GM18517 (cell line): ENCODE results near the gene TPO.

Source experiments
- ATAC-seq: cut with Tn5 transposase; IDR thresholded peaks from one replicate; pipeline ENCODE4 v1.9.1; 2021; ENCODE audit warnings: mild to moderate bottlenecking, moderate library complexity; ENCODE audit not compliant: unreplicated experiment

TPO gene

DNA sequence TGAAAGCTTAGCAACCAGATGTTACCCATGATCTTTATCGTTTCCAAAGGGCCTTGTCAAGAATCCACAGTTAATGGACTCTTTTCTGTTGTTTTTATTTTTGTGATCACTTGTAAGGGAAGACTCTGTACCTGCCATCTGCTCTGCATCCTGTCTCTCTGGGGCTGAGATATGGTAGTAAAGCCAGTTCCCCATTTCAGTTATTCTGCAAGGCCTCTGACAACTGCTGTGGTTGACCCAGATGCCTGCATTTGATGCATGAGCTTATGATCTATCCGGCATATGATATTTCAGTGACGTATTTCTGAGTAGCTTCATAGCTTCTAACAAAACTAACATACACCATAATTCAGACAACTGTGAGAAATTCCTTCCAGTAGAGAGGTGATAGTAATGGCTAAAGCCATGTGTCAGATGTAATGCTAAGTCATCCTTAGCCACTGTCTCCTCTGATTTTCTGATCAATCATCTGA lies 105.1 kb downstream of the TPO start:
- no peak for ATAC-seq

DNA sequence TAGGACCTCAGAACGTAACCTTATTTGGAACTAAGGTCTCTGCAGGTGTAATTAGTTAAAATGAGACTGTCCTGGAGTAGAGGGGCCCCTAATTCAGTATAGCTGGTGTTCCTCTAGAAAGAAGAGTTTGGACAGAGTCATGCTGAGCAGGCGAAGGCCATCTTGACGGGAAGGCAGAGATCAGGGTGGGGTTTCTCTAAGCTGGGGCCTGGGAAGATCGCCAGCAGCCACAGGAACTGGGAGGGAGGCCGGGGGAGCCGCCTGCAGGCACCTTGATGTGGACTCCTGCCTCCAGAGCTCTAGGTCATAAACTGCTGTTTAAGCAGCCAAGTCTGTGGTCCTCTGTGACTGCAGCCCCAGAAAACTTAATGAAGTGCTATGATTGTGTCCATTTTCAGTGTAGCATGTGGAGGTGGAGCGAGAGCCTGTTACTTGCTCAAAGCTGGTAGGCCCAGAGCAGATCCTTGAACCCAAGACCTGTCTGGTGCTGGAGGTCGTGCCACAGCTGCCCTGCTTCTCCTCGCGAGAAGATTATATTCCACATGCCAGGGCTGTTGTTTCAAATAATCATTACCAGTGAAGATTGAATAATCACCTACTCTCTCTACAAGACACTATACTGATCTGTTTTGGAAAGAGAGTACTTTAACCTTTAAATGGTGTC lies 105.7 kb downstream of the TPO start:
- ATAC-seq: no peak

GRCh38 chr2:1521191-1521877 lies 108.1 kb downstream of the TPO start:
- no peak for ATAC-seq

DNA sequence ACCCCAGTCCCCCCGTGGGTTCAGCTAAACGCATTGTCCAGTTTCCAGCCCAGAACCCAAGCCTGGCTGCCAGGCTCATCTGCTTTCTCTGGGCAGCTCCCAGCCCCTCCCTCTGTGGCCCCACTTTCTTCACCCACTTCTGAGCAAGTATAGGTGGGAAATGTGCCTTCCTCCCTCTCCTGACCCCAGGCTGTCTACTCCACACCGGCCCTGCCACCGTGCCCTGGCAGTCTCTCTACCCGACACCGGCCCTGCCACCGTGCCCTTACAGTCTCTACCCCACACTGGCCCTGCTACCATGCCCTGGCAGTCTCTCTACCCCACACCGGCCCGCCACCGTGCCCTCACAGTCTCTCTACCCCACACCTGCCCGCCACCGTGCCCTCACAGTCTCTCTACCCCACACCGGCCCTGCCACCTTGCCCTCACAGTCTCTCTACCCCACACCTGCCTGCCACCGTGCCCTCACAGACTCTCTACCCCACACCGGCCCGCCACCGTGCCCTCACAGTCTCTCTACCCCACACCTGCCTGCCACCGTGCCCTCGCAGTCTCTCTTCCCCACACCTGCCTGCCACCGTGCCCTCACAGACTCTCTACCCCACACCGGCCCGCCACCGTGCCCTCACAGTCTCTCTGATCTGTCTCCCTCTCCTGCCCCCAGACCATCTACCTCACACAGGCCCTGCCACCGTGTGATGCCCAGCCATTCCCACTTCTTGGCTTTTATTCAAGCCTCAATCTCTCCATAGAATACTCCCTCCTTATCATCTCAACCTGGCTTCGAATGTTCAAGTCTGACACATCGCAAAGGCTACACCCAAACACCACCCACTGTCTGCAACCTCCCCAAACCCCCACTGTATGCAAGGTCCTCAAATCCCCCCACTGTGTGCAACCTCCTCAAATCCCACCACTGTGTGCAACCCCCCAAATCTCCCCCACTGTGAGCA lies 108.9 kb downstream of the TPO start:
- ATAC-seq: no peak

DNA sequence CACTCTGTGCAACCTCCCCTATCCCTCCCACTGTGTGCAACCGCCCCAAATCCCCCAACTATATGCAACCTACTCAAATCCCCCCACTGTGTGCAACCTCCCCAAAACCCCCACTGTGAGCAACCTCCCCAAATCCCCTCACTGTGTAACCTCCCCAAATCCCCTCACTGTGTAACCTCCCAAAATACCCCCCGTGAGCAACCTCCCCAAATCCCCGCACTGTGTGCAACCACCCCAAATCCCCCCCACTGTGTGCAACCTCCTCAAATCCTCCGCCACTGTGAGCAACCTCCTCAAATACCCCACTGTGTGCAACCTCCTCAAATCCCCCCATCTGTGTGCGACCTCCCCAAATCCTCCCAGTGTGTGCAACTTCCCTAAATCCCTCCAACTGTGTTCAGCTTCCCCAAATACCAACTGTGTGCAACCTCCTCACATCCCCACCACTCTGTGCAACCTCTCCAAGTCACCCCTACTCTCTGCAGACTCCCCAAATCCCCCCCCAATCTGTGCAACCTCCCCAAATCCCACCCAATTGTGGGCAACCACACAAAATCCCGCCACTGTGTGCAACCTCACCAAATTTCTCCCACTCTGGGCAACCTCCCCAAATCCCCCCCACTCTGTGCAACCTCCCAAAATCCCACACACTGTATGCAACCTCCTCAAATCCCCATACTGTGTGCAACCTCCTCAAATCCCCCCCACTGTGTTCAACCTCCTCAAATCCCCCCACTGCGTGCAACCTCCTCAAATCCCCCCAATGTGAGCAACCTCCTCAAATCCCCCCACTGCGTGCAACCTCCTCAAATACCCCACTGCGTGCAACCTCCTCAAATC lies 114.1 kb downstream of the TPO start:
- ATAC-seq: no peak

GRCh38 chr2:1528273-1529064 lies 115.2 kb downstream of the TPO start:
- no peak for ATAC-seq

GRCh38 chr2:1538663-1539062 lies 125.4 kb downstream of the TPO start:
- ATAC-seq: no peak

DNA sequence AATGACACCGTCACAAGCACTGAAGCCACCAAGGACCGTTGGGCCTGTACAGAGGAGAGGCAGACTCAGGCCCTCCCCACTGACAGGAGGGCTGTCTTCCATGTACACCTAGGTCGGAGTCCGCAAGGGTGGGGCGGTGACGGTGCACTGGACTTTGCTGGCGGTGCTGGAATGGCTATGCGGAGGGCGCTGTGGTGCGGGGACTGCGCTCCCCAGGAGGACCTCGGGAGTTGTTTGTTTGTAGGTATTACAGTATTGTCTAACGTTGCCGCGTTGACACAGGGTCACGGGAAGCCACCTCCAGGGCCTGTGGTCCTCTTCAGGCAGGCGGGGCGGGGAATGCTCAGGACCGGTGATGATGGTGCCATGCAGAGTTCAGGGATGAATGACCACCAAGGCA lies 126.2 kb downstream of the TPO start:
- ATAC-seq: no peak

GRCh38 chr2:1539973-1540372 lies 126.7 kb downstream of the TPO start:
- ATAC-seq: no peak

DNA sequence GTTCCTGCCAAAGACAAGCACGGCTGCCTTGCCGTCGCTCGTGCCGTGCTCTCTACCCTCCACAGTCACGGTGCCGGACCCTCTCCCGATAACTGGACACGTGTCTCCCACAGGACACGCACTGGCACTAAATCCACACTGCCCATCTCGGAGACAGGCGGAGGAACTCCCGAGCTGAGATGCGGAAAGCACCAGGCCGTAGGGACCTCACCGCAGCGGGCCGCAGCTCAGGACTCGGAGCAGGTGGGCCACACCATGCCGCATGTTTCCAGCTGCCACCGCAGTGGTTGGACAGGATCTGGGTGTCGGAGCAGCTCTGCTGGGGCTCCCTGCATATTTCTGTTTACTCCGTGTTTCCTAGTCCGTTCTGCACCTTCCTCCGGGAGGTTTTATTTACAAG lies 127.2 kb downstream of the TPO start:
- ATAC-seq: no peak

GRCh38 chr2:1541040-1541439 lies 127.8 kb downstream of the TPO start:
- ATAC-seq: no peak

- no peak for ATAC-seq
These were observed 128.7 kb downstream of the TPO start for GRCh38 chr2:1541819-1542475.

DNA sequence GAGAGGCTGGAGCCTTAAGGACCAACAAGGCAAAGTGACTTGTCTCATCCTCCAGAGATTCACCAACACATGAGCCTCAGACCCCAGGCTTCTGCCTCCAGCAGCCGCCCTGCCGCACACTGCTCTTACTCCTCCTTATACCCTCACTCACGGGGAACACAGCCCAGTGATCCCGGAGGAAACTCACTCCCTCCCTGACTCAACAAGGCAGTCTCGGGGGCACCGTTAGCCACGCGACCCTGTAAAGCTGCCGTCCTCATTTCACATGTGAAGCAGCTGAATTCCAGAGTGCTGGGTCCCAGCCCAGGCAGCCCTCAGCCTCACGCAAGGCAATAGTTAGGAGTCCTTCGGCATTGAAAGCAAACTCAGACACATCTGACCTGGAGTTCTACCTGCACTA lies 129.7 kb downstream of the TPO start:
- ATAC-seq: no peak

DNA sequence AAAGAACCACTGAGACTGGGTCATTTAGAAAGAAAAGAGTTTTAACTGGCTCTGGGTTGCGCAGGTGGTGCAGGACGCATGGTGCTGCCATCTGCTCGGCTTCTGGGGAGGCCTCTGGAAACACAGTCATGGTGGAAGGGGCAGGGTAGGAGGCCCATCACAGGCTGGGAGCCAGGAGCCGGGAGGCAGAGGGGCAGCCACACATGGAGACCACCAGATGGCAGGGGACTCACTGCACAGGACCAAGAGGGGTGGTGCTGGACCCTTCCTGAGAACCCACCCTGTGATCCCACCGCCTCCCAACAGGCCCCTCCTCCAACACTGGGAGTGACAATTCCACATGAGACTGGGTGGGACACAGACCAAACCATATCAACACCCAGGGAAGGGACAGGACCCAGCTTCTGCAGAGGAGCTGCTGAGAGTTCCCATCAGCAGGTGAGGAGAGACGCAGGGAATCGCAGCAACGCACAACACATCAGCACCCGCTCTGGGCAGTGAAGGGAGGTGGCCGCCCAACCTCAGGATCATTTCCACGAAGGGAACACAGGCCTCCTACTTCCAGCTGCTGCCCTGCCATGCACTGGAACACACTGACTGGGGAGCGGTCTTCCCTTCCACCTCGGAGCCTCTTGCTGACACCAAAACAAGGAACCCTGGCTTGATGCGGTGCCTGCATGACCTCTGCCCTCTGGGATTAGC lies 130.7 kb downstream of the TPO start:
- no peak for ATAC-seq

DNA sequence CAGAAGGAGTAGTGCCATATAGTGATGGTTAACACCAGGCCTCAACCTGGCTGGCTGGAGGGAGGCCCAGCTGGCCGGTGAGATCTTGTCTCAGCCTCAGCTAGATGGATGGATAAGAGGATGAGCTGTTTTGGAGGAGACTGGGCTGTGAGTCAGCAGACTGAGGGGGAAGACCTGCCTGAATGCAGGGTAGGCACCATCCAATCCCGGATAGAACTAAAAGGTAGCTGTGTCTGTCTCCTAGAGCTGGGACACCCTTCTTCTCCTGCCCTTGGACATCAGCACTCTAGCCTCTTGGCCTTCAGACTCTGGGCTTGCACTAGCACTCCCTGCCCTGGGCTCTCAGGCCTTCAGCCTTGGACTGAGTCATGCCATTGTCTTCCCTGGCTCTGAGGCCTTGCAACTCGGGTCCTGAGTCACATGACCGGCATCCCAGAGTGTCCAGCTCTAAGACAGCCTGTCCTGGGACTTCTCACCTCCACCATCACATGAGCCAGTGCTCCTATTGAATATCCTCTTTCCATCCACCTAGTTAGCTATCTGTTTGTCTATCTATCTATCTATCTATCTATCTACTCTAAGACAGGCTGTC lies 131.3 kb downstream of the TPO start:
- no peak for ATAC-seq

GRCh38 chr2:1546023-1546591 lies 132.8 kb downstream of the TPO start:
- ATAC-seq: no peak

DNA sequence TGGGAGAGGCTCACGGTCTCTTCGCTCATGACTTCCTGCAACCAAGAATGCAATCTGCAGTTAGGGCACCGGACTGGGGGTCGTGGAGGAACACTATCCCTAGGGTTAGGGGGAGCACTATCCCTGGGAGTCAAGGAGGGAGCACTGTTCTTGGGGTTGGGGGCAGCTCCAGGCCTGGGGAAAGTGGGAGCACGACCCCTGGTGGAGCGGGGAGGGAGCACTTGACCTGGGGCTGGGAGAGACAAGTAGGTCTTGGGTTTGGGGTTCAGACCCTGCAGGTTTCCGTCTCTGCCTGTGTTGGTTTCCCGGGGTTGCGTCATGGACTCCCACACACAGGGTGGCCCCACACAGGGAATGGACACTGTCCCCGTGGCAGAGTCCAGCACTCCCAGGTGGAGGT lies 133.6 kb downstream of the TPO start:
- ATAC-seq: no peak
